Kidney (tissue), 14 donors: ENCODE results near the gene LRTM1. TPM values are rescaled to one million over a fixed set of nuclear protein-coding genes. Genes with fewer than 3 reads are reported as not detected.

ENCODE experiments used
- DNase-seq, 5 donors: peaks; one replicate each; pipeline ENCODE4 v3.0.0-alpha.2; 2013 to 2020
- FAIRE-seq: peaks from 2 replicates; lab custom pipeline; 2012; peaks lifted over from hg19 to GRCh38; lab: Jason Lieb, UNC
- H3K27ac ChIP-seq, 2 donors: one replicate each; pipeline ENCODE4 v1.7.0; 2013; ENCODE audit warnings: low read depth in 2 of 2, low read length in 2 of 2, inconsistent platforms in 1 of 2
- H3K27me3 ChIP-seq: one replicate; pipeline ENCODE4 v1.7.1; 2013; ENCODE audit warnings: low read length, inconsistent platforms; ENCODE audit not compliant: control insufficient read depth, insufficient read depth
- H3K36me3 ChIP-seq, 3 donors: one replicate each; pipeline versions ENCODE4 v1.7.0 to v1.7.1; 2013; ENCODE audit warnings: low read length in 3 of 3, control low read depth in 1 of 3, inconsistent platforms in 1 of 3; ENCODE audit not compliant: insufficient read depth in 3 of 3, control insufficient read depth in 2 of 3
- H3K4me1 ChIP-seq, 3 donors: one replicate each; pipeline versions ENCODE4 v1.7.0 to v1.7.1; 2013; ENCODE audit warnings: low read length in 3 of 3, inconsistent platforms in 1 of 3, low read depth in 1 of 3; ENCODE audit not compliant: control insufficient read depth in 2 of 3, insufficient read depth in 2 of 3
- H3K4me3 ChIP-seq, 3 donors: one replicate each; pipeline versions ENCODE4 v1.7.0 to v1.8.1; 2013; ENCODE audit warnings: low read length in 3 of 3, control low read depth in 1 of 3, inconsistent platforms in 1 of 3
- H3K9ac ChIP-seq, 3 donors: one replicate each; pipeline versions ENCODE4 v1.7.0 to v1.7.1; 2013; ENCODE audit warnings: low read length in 3 of 3, control low read depth in 1 of 3, inconsistent platforms in 1 of 3
- H3K9me3 ChIP-seq, 3 donors: one replicate each; pipeline versions ENCODE4 v1.7.0 to v1.7.1; 2013; ENCODE audit warnings: low read length in 3 of 3, control low read depth in 1 of 3, inconsistent platforms in 1 of 3; ENCODE audit not compliant: control insufficient read depth in 2 of 3, insufficient read depth in 1 of 3
- CTCF ChIP-seq: IDR thresholded peaks from 3 replicates; pipeline ENCODE4 v1.5.1; 2012; ENCODE audit warnings: mild to moderate bottlenecking, moderate library complexity, borderline replicate concordance; ENCODE audit not compliant: insufficient read depth; ENCODE audit errors: extremely low read depth
- intact Hi-C: fragments of 100-400 bp; cut with DNase I; formaldehyde crosslinking; loops from one replicate; pipeline ENCODE4 v1.11.1; 2022
- polyA plus RNA-seq: library from polyadenylated mRNA; stranded (reverse); fragments of 350-450 nt; fragmentation: Illumina TruSeq; extraction: RNeasy Lipid Tissue Mini Kit (QIAGEN cat#74804); gene quantifications from one replicate; pipeline ENCODE4 v1.2.3, GENCODE V29; 2014; ENCODE audit warnings: low read depth, low replicate concordance; ENCODE audit not compliant: insufficient read depth
- total RNA-seq: library from RNA; stranded (reverse); fragmentation: NEBNext Ultra II Directional; extraction: Animal tissue kit (Norgen Biotek cat#: 25700); gene quantifications from one replicate; pipeline ENCODE4 v1.2.1, GENCODE V29; 2021
- donor health status: control.
- donor health status: control.
- donor health status: control.
- donor health status: control.
- donor health status: control.
- donor health status: DM: yes; HTN: yes; CAD: no.
- donor health status: Normal renal cell carcinoma (clear cell type).

LRTM1 gene
- total and polyA plus RNA-seq, 2 donors from 2014 or later, result not detected

- no peaks in the 10 kb centered on the region for H3K36me3 ChIP-seq
- H3K27me3 ChIP-seq, result no peaks in the 10 kb centered on the region
- DNase-seq, result no peak
- no peak for TF ChIP-seq CTCF
- intact Hi-C loops, result no loop called here
- H3K9ac ChIP-seq, result no peak overlapping the region
- FAIRE-seq, result no peak
- no peak overlapping the region for H3K4me3 ChIP-seq
- H3K9me3 ChIP-seq, result no peaks in the 10 kb centered on the region
- no peaks in the 10 kb centered on the region for H3K4me1 ChIP-seq
- H3K27ac ChIP-seq, result no peak overlapping the region
These were observed 41.8 kb upstream of the LRTM1 start for GRCh38 chr3:54969652-54970051.

- TF ChIP-seq CTCF, result no peak
- no peak overlapping the region for H3K27ac ChIP-seq
- no peak for DNase-seq
- H3K9ac ChIP-seq, result no peak overlapping the region
- intact Hi-C loops, result no loop called here
- H3K36me3 ChIP-seq, result no peaks in the 10 kb centered on the region
- no peaks in the 10 kb centered on the region for H3K4me1 ChIP-seq
- no peaks in the 10 kb centered on the region for H3K27me3 ChIP-seq
- FAIRE-seq, result no peak
- H3K9me3 ChIP-seq, result no peaks in the 10 kb centered on the region
- H3K4me3 ChIP-seq, result no peak overlapping the region
These were observed 40.8 kb upstream of the LRTM1 start for GRCh38 chr3:54968546-54969172.

- Histone ChIP-seq H3K9me3 (no peaks in the 10 kb centered on the region), H3K4me1 (no peaks in the 10 kb centered on the region), H3K36me3 (no peaks in the 10 kb centered on the region), H3K9ac (no peak overlapping the region), H3K4me3 (no peak overlapping the region), H3K27me3 (no peaks in the 10 kb centered on the region), H3K27ac (no peak overlapping the region)
- no peak for TF ChIP-seq CTCF
- DNase-seq, result no peak
- FAIRE-seq, result no peak
- intact Hi-C loops, result no loop called here
These were observed 39.9 kb upstream of the LRTM1 start for GRCh38 chr3:54967731-54968161.

GRCh38 chr3:54966979-54967378, 39.1 kb upstream of the LRTM1 start:
- FAIRE-seq, result no peak
- Histone ChIP-seq H3K27ac (no peak overlapping the region), H3K9me3 (no peaks in the 10 kb centered on the region), H3K4me1 (no peaks in the 10 kb centered on the region), H3K36me3 (no peaks in the 10 kb centered on the region), H3K27me3 (no peaks in the 10 kb centered on the region), H3K9ac (no peak overlapping the region), H3K4me3 (no peak overlapping the region)
- no peak for DNase-seq
- intact Hi-C loops, result no loop called here
- no peak for TF ChIP-seq CTCF
